C4-2B (cell line): ENCODE measurements around the gene LRRC46.

Source experiments
- ZFX ChIP-seq: fragments of 450-650 bp; IDR thresholded peaks from 2 replicates; pipeline ENCODE4 v1.6.1; 2017
- TF ChIP-seq, protein P1 (sequence below): fragments of 450-650 bp; conservative IDR thresholded peaks from 2 replicates; pipeline ENCODE4 v1.5.1; 2017; ENCODE audit warnings: mild to moderate bottlenecking

DNA sequence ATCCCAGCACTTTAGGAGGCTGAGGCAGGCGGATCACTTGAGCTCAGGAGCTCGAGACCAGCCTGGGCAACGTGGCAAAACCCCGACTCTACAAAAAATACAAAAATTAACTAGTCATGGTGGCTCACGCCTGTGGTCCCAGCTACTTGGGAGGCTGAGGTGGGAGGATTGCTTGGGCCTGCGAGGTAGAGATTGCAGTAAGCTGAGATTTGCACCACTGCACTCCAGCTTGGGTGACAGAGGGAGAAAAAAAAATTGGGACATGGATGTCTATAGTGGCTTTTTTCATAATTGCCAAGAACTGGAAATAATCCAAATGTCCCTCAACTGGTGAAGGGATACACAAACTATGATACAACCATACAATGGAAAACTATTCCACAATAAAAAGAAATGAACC, 38.5 kb upstream of the LRRC46 start:
- TF ChIP-seq, protein P1, sequence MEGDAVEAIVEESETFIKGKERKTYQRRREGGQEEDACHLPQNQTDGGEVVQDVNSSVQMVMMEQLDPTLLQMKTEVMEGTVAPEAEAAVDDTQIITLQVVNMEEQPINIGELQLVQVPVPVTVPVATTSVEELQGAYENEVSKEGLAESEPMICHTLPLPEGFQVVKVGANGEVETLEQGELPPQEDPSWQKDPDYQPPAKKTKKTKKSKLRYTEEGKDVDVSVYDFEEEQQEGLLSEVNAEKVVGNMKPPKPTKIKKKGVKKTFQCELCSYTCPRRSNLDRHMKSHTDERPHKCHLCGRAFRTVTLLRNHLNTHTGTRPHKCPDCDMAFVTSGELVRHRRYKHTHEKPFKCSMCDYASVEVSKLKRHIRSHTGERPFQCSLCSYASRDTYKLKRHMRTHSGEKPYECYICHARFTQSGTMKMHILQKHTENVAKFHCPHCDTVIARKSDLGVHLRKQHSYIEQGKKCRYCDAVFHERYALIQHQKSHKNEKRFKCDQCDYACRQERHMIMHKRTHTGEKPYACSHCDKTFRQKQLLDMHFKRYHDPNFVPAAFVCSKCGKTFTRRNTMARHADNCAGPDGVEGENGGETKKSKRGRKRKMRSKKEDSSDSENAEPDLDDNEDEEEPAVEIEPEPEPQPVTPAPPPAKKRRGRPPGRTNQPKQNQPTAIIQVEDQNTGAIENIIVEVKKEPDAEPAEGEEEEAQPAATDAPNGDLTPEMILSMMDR = no peak
- TF ChIP-seq ZFX = no peak
